Type B pancreatic cell (in vitro differentiated cells): ENCODE measurements around the gene BDP1. TPM values are rescaled to one million over a fixed set of nuclear protein-coding genes. Genes with fewer than 3 reads are reported as not detected.
A peak's percentile ranks its signal among the peaks of the same experiment; 100 is the strongest.
"Not testable (repeated sequence)": the region's sequence is repeated elsewhere in the genome, so short reads cannot be mapped to it uniquely, and the experiment has no call there.

Experiments
- DNase-seq: peaks from one replicate; pipeline ENCODE4 v3.0.0; 2021; ENCODE audit warnings: mixed read lengths; ENCODE audit not compliant: unreplicated experiment; ENCODE audit errors: extremely low spot score
- H3K27ac Mint-ChIP-seq: 2 replicates; pipeline ENCODE4 v1.8.0; 2021; ENCODE audit warnings: mild to moderate bottlenecking, mixed read lengths
- H3K27me3 Mint-ChIP-seq: 2 replicates; pipeline ENCODE4 v1.8.0; 2021; ENCODE audit warnings: mixed read lengths
- H3K36me3 Mint-ChIP-seq: 2 replicates; pipeline ENCODE4 v1.8.0; 2021; ENCODE audit warnings: mixed read lengths
- H3K4me1 Mint-ChIP-seq: one replicate; pipeline ENCODE4 v1.8.0; 2021; ENCODE audit warnings: mixed read lengths; ENCODE audit not compliant: unreplicated experiment
- H3K4me3 Mint-ChIP-seq: 2 replicates; pipeline ENCODE4 v1.8.0; 2021; ENCODE audit warnings: mild to moderate bottlenecking, mixed read lengths
- H3K9me3 Mint-ChIP-seq: 2 replicates; pipeline ENCODE4 v1.8.0; 2021; ENCODE audit warnings: mixed read lengths
- CTCF ChIP-seq: fragments of 200-600 bp; sonication (generic); conservative IDR thresholded peaks from 2 replicates; pipeline ENCODE4 v1.5.0; 2021; ENCODE audit warnings: antibody characterized with exemption, mild to moderate bottlenecking
- total RNA-seq: library from RNA; stranded (reverse); gene quantifications from 2 replicates; pipeline ENCODE4 v1.2.1, GENCODE V29; 2021; ENCODE audit warnings: low replicate concordance

BDP1 gene
- total RNA-seq, 1 donor from 2014 or later, result 31.0 TPM

GRCh38 chr5:71481441-71481840 is 26.0 kb downstream of the BDP1 start:
- no peaks in the 10 kb centered on the region for H3K9me3 Mint-ChIP-seq
- no peaks in the 10 kb centered on the region for H3K4me1 Mint-ChIP-seq
- peaks cover 29% of the 10 kb centered on the region for H3K36me3 Mint-ChIP-seq

GRCh38 chr5:71482132-71482531 is 26.7 kb downstream of the BDP1 start:
- no peaks in the 10 kb centered on the region for H3K27me3 Mint-ChIP-seq
- H3K4me3 Mint-ChIP-seq, result no peak overlapping the region
- H3K36me3 Mint-ChIP-seq, result peaks cover 36% of the 10 kb centered on the region
- no peak overlapping the region for H3K27ac Mint-ChIP-seq
- no peaks in the 10 kb centered on the region for H3K9me3 Mint-ChIP-seq
- DNase-seq, result no peak
- H3K4me1 Mint-ChIP-seq, result no peaks in the 10 kb centered on the region
- TF ChIP-seq CTCF, result no peak

More at GRCh38 chr5:71481441-71481840, 26.0 kb downstream of the BDP1 start:
- Mint-ChIP-seq H3K27me3 (no peaks in the 10 kb centered on the region), H3K4me3 (no peak overlapping the region), H3K27ac (no peak overlapping the region)
- DNase-seq, result no peak
- no peak for TF ChIP-seq CTCF

GRCh38 chr5:71483355-71483754 is 27.9 kb downstream of the BDP1 start:
- H3K4me3 Mint-ChIP-seq, result no peak overlapping the region
- no peak for DNase-seq
- no peaks in the 10 kb centered on the region for H3K27me3 Mint-ChIP-seq
- H3K4me1 Mint-ChIP-seq, result no peaks in the 10 kb centered on the region
- peak overlapping the region; percentile 12 for H3K27ac Mint-ChIP-seq
- H3K36me3 Mint-ChIP-seq, result peaks cover 37% of the 10 kb centered on the region
- TF ChIP-seq CTCF, result no peak
- no peaks in the 10 kb centered on the region for H3K9me3 Mint-ChIP-seq

- Mint-ChIP-seq H3K9me3 (no peaks in the 10 kb centered on the region), H3K4me1 (no peaks in the 10 kb centered on the region), H3K27me3 (no peaks in the 10 kb centered on the region), H3K36me3 (peaks cover 36% of the 10 kb centered on the region), H3K4me3 (no peak overlapping the region), H3K27ac (no peak overlapping the region)
- no peak for TF ChIP-seq CTCF
- no peak for DNase-seq
Observed at GRCh38 chr5:71492817-71493615, 37.6 kb downstream of the BDP1 start.

GRCh38 chr5:71494202-71494601 is 38.8 kb downstream of the BDP1 start:
- DNase-seq, H3K4me3 Mint-ChIP-seq, H3K9me3 Mint-ChIP-seq, H3K27me3 Mint-ChIP-seq, H3K27ac Mint-ChIP-seq, H3K4me1 Mint-ChIP-seq: not testable (repeated sequence)
- H3K36me3 Mint-ChIP-seq, result peaks cover 30% of the 10 kb centered on the region

- H3K9me3 Mint-ChIP-seq, H3K27me3 Mint-ChIP-seq, H3K4me1 Mint-ChIP-seq, H3K4me3 Mint-ChIP-seq, H3K27ac Mint-ChIP-seq, DNase-seq: not testable (repeated sequence)
- H3K36me3 Mint-ChIP-seq, result peaks cover 20% of the 10 kb centered on the region
Observed at GRCh38 chr5:71498756-71499155, 43.3 kb downstream of the BDP1 start.
